ENCODE measurements around the gene FAM240B.

Gene FAM240B

DNA sequence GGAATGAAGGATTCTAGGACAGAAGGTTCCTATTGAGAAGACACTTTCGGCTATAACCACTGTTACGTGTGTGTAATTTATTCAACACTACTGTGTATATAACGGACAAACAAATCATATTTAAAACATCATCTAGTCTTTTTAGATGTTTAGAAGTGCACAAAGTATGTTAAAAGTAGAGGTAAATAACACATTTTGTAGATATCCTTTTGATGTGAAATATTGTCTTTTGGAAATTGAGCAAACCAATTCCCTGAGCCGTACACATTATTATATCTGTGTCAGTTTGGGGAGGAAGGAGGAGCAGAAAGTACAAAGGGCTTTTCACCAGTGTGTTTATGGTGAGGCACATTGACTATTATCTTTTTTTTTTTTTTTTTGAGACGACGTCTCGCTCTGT, 60.4 kb downstream of the FAM240B start:
- Histone ChIP-seq H3K36me3 (replicated peaks; ENCODE audit: low read depth, low read length) (no peaks in the 10 kb centered on the region), H3K9me3 (ENCODE audit: insufficient read depth, low read length) (no peaks in the 10 kb centered on the region), H3K79me2 (ENCODE audit: low read length) (no peaks in the 10 kb centered on the region), H3K27me3 (ENCODE audit: low read depth, low read length) (peaks cover 12% of the 10 kb centered on the region), H3K9ac (ENCODE audit: low read length) (no peak overlapping the region), H3K27ac (ENCODE audit: low read length) (no peak overlapping the region), H3K4me2 (ENCODE audit: low read length) (no peak overlapping the region), H2AFZ (ENCODE audit: low read depth, low read length) (no peak overlapping the region), H3K4me1 (ENCODE audit: low read length) (no peaks in the 10 kb centered on the region), H4K20me1 (ENCODE audit: insufficient read depth, low read length) (no peaks in the 10 kb centered on the region), H3K4me3 (ENCODE audit: low read length) (no peak overlapping the region)
- TF ChIP-seq EZH2phosphoT487 (IDR thresholded peaks at IDR 0.05; ENCODE audit: low read depth): no peak
- TF ChIP-seq, protein P1, sequence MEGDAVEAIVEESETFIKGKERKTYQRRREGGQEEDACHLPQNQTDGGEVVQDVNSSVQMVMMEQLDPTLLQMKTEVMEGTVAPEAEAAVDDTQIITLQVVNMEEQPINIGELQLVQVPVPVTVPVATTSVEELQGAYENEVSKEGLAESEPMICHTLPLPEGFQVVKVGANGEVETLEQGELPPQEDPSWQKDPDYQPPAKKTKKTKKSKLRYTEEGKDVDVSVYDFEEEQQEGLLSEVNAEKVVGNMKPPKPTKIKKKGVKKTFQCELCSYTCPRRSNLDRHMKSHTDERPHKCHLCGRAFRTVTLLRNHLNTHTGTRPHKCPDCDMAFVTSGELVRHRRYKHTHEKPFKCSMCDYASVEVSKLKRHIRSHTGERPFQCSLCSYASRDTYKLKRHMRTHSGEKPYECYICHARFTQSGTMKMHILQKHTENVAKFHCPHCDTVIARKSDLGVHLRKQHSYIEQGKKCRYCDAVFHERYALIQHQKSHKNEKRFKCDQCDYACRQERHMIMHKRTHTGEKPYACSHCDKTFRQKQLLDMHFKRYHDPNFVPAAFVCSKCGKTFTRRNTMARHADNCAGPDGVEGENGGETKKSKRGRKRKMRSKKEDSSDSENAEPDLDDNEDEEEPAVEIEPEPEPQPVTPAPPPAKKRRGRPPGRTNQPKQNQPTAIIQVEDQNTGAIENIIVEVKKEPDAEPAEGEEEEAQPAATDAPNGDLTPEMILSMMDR (IDR thresholded peaks at IDR 0.05; ENCODE audit: low read depth, low read length): no peak

DNA sequence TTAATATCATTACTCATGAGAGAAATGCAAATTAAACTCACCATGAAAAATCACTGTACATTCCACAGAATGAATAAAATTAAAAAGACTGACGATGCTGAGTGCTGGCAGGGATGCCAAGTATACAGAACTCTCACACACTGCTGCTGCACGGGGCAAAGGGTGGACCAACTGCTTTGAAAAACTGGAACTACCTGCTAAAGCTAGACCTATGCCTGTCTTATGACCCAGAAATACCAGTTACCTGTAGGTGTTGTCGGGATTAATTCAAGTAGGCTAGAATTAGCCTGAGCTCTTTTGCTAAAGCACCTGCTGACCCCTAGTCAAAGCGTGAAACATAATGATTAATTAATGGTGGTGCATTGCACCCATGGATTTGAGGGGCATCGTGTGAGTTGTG, 63.0 kb downstream of the FAM240B start:
- H3K4me3 ChIP-seq (ENCODE audit: low read length): no peak overlapping the region
- no peaks in the 10 kb centered on the region for H3K36me3 ChIP-seq (replicated peaks; ENCODE audit: low read depth, low read length)
- no peak for TF ChIP-seq EZH2phosphoT487 (IDR thresholded peaks at IDR 0.05; ENCODE audit: low read depth)
- TF ChIP-seq, protein P1 (IDR thresholded peaks at IDR 0.05; ENCODE audit: low read depth, low read length): no peak
- H3K27ac ChIP-seq (ENCODE audit: low read length): no peak overlapping the region
- no peaks in the 10 kb centered on the region for H3K4me1 ChIP-seq (ENCODE audit: low read length)
- H3K79me2 ChIP-seq (ENCODE audit: low read length): no peaks in the 10 kb centered on the region
- H3K4me2 ChIP-seq (ENCODE audit: low read length): no peak overlapping the region
- peaks cover 3% of the 10 kb centered on the region for H3K27me3 ChIP-seq (ENCODE audit: low read depth, low read length)
- no peak overlapping the region for H2AFZ ChIP-seq (ENCODE audit: low read depth, low read length)
- no peak overlapping the region for H3K9ac ChIP-seq (ENCODE audit: low read length)
- no peaks in the 10 kb centered on the region for H4K20me1 ChIP-seq (ENCODE audit: insufficient read depth, low read length)
- no peaks in the 10 kb centered on the region for H3K9me3 ChIP-seq (ENCODE audit: insufficient read depth, low read length)

DNA sequence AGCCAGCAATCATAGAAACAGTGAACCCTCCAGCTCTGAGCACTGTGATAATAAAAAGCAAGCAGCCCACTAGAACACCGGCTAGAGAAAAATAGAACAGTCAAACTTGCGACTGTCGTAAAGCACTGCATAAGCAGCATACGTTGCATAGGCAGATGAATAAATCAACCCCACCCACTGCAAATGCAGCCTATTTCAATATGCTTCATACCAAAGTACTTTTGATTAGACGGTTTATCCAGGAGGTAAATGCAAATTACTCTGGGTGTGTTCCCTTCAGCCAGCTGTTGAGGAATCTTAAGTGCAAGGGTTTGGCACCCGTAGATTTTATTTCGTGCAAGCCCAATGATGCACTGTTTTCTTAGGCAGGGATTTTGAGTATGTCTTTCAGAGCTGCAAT, 67.4 kb downstream of the FAM240B start:
- H2AFZ ChIP-seq (ENCODE audit: low read depth, low read length): no peak overlapping the region
- no peak overlapping the region for H3K4me3 ChIP-seq (ENCODE audit: low read length)
- no peaks in the 10 kb centered on the region for H3K4me1 ChIP-seq (ENCODE audit: low read length)
- H3K27me3 ChIP-seq (ENCODE audit: low read depth, low read length): peaks cover 3% of the 10 kb centered on the region; the same call in 1 of the 2 replicates
- no peaks in the 10 kb centered on the region for H3K36me3 ChIP-seq (replicated peaks; ENCODE audit: low read depth, low read length)
- H3K9ac ChIP-seq (ENCODE audit: low read length): no peak overlapping the region
- H3K79me2 ChIP-seq (ENCODE audit: low read length): no peaks in the 10 kb centered on the region
- no peaks in the 10 kb centered on the region for H3K9me3 ChIP-seq (ENCODE audit: insufficient read depth, low read length)
- no peak overlapping the region for H3K4me2 ChIP-seq (ENCODE audit: low read length)
- TF ChIP-seq EZH2phosphoT487 (IDR thresholded peaks at IDR 0.05; ENCODE audit: low read depth): no peak
- TF ChIP-seq, protein P1 (IDR thresholded peaks at IDR 0.05; ENCODE audit: low read depth, low read length): no peak
- H3K27ac ChIP-seq (ENCODE audit: low read length): no peak overlapping the region
- no peaks in the 10 kb centered on the region for H4K20me1 ChIP-seq (ENCODE audit: insufficient read depth, low read length)

DNA sequence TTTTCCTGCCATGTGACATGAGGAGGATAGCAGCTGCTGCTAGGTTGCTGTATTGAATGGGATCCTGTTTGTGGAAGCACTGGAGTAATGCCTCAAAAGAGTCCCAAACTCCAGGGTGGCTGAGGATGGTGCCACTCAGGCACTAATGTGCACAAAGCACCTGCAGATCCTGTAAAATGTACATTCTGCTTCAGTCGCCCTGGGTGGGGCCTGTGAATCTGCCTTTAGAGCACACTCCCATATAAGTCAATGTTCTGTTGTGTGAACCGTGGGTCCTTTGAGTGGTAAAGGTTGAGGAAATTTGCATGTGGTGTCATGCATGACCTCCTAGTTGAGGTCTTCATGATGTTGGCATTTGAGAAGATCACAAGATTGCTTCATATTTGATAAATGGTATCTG, 67.9 kb downstream of the FAM240B start:
- Histone ChIP-seq H3K4me3 (ENCODE audit: low read length) (no peak overlapping the region), H3K4me2 (ENCODE audit: low read length) (no peak overlapping the region), H3K27ac (ENCODE audit: low read length) (no peak overlapping the region), H3K9me3 (ENCODE audit: insufficient read depth, low read length) (no peaks in the 10 kb centered on the region), H2AFZ (ENCODE audit: low read depth, low read length) (no peak overlapping the region), H3K4me1 (ENCODE audit: low read length) (no peaks in the 10 kb centered on the region), H3K27me3 (ENCODE audit: low read depth, low read length) (peaks cover 3% of the 10 kb centered on the region; the same call in 1 of the 2 replicates), H3K79me2 (ENCODE audit: low read length) (no peaks in the 10 kb centered on the region), H4K20me1 (ENCODE audit: insufficient read depth, low read length) (no peaks in the 10 kb centered on the region), H3K36me3 (replicated peaks; ENCODE audit: low read depth, low read length) (no peaks in the 10 kb centered on the region), H3K9ac (ENCODE audit: low read length) (no peak overlapping the region)
- TF ChIP-seq EZH2phosphoT487 (IDR thresholded peaks at IDR 0.05; ENCODE audit: low read depth): no peak
- TF ChIP-seq, protein P1 (IDR thresholded peaks at IDR 0.05; ENCODE audit: low read depth, low read length): no peak

Measured in OCI-LY3 (cell line).